T-cell (primary cell): ENCODE data around the gene GCM1. TPM values are rescaled to one million over a fixed set of nuclear protein-coding genes. Genes with fewer than 3 reads are reported as not detected.

Experiments
- ATAC-seq, 4 experiments: fragments of 200-7000 bp in 3 of 4; fragments of 150-1000 bp in 1 of 4; cut with Tn5 transposase; replicated peaks in 1 of 4; 1 replicate in 3 of 4; 2 replicates in 1 of 4; pipeline ENCODE4 v1.10.0; 2021; ENCODE audit warnings: moderate library complexity in 3 of 4, mild to moderate bottlenecking in 2 of 4, moderate number of reproducible peaks in 1 of 4
- CTCF ChIA-PET, 2 donors: fragments of 300-600 bp; sonication (Branson Sonifier 250); formaldehyde crosslinking; loops; one replicate each; lab custom pipeline; 2022; ENCODE audit warnings: antibody characterized with exemption in 2 of 2; lab: Charles Lee
- POLR2A ChIA-PET, 2 donors: fragments of 300-600 bp; sonication (Branson Sonifier 250); formaldehyde crosslinking; loops; one replicate each; lab custom pipeline; 2022; ENCODE audit warnings: antibody characterized with exemption in 2 of 2; lab: Charles Lee
- DNase-seq, 35 experiments: peaks; one replicate each; pipeline versions ENCODE4 v3.0.0 to v3.0.0-alpha.2; 2013 to 2023
- H3K27ac ChIP-seq: one replicate; pipeline ENCODE4 v1.5.1; 2013; ENCODE audit warnings: low read length
- H3K27me3 ChIP-seq, 2 experiments: replicated peaks in 1 of 2; 1 replicate in 1 of 2; 2 replicates in 1 of 2; pipeline versions ENCODE4 v1.6.1 to v1.7.0; 2013; ENCODE audit warnings: low read length in 1 of 2, mixed read lengths in 1 of 2; ENCODE audit not compliant: control insufficient read depth in 2 of 2, insufficient read depth in 2 of 2; ENCODE audit errors: extremely low read depth in 1 of 2
- H3K36me3 ChIP-seq, 2 donors: 1 replicate in 1 of 2; 2 replicates in 1 of 2; pipeline versions ENCODE4 v1.6.1 to v1.7.0; 2013; ENCODE audit warnings: low read length in 1 of 2; ENCODE audit not compliant: control insufficient read depth in 2 of 2, insufficient read depth in 1 of 2; ENCODE audit errors: extremely low read depth in 1 of 2
- H3K4me1 ChIP-seq, 2 experiments: 1 replicate in 1 of 2; 2 replicates in 1 of 2; pipeline versions ENCODE4 v1.6.1 to v1.7.0; 2013; ENCODE audit warnings: low read length in 2 of 2, mixed read lengths in 1 of 2; ENCODE audit not compliant: insufficient read depth in 2 of 2, control insufficient read depth in 1 of 2; ENCODE audit errors: extremely low read depth in 1 of 2
- H3K4me3 ChIP-seq, 2 donors: 1 replicate in 1 of 2; 2 replicates in 1 of 2; pipeline versions ENCODE4 v1.5.1 to v1.7.0; 2013; ENCODE audit warnings: mild to moderate bottlenecking in 2 of 2, low read length in 1 of 2, moderate library complexity in 1 of 2; ENCODE audit not compliant: control insufficient read depth in 1 of 2; ENCODE audit errors: extremely low read depth in 1 of 2
- H3K9me3 ChIP-seq: 2 replicates; pipeline ENCODE4 v1.7.0; 2013
- H3K27ac Mint-ChIP-seq, 2 donors: one replicate each; pipeline ENCODE4 v1.8.0; 2020 to 2021; ENCODE audit warnings: mild to moderate bottlenecking in 2 of 2, mixed read lengths in 2 of 2
- H3K27me3 Mint-ChIP-seq, 2 donors: one replicate each; pipeline ENCODE4 v1.8.0; 2021 to 2022; ENCODE audit warnings: mixed read lengths in 2 of 2
- H3K36me3 Mint-ChIP-seq: one replicate; pipeline ENCODE4 v1.8.0; 2021; ENCODE audit warnings: mixed read lengths
- H3K4me1 Mint-ChIP-seq, 3 donors: one replicate each; pipeline ENCODE4 v1.8.0; 2020 to 2022; ENCODE audit warnings: mixed read lengths in 3 of 3, mild to moderate bottlenecking in 1 of 3
- H3K4me3 Mint-ChIP-seq, 3 donors: one replicate each; pipeline ENCODE4 v1.8.0; 2020 to 2022; ENCODE audit warnings: mild to moderate bottlenecking in 3 of 3, mixed read lengths in 3 of 3, moderate library complexity in 3 of 3
- H3K9me3 Mint-ChIP-seq, 3 donors: one replicate each; pipeline ENCODE4 v1.8.0; 2020 to 2022; ENCODE audit warnings: mixed read lengths in 3 of 3
- WGBS: methylation state at CpG from one replicate; pipeline ENCODE4 v1.1.5; 2013; ENCODE audit warnings: missing lambda C conversion rate; ENCODE audit not compliant: insufficient coverage; 5-methylcytosine and 5-hydroxymethylcytosine counted together
- total RNA-seq, 35 experiments: library from RNA in 6 of 35; stranded (reverse) in 6 of 35; fragments of 120-200 nt in 1 of 35; gene quantifications; one replicate each; pipeline versions ENCODE4 v1.2.1 to v1.2.4 and lab custom pipeline; 2013 to 2026

The GCM1 gene
- total RNA-seq, 5 donors from 2014 or later (not counting 1 experiment from before 2014, with no cell fraction given): 0.12 to 0.23 TPM; not detected in 3

DNA sequence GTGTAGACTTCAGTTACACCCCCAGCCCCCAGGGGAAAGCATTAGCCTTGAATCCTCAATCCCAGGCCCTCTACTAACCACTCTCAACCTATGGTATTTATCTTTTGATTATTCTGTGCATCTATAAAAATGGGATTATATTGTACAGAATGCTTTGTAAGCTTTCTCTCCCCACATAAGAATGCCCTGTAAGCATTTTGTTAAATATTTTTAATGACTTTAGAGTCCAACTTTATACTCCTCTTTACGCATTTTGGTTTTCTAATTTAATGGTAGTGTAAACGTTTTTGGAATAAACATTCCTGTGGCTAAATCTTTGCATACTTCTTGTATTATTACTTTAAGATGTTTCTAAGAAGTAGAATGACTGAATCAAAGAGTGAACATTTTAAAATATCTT lies 48.1 kb downstream of the GCM1 start:
- Histone ChIP-seq H3K27ac (no peak overlapping the region), H3K36me3 (peaks cover 6 to 54% of the 10 kb centered on the region in 2 donors), H3K9me3 (no peaks in the 10 kb centered on the region), H3K4me1 (no peaks in the 10 kb centered on the region), H3K27me3 (no peaks in the 10 kb centered on the region), H3K4me3 (no peak overlapping the region)
- Mint-ChIP-seq H3K4me3 (no peak overlapping the region), H3K4me1 (no peaks in the 10 kb centered on the region), H3K9me3 (no peaks in the 10 kb centered on the region), H3K27ac (no peak overlapping the region), H3K36me3 (peaks cover 34% of the 10 kb centered on the region), H3K27me3 (no peaks in the 10 kb centered on the region)
- ChIA-PET POLR2A (no interaction called here), CTCF (no interaction called here)
- no CpG with 5 or more reads among the region's 2 CpGs for WGBS
- no peak for DNase-seq
- no peak for ATAC-seq

DNA sequence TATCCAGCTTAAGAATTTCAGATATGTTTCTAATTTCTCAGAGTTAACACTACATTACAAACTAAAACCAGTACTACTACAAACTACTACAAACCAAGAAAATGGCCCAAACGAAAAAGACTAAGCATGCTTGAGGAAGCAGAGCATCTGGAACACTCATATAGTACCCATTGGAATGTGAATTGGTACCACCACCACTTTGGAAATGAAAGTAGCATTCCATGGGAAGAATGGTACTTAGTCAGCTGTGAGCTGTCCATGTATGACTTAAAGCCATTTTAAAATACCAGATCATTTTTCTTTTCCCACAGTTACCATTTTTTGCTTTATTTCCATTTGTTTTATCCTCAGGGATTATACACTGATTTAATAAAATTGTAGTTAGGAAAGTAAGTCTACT lies 52.9 kb downstream of the GCM1 start:
- peaks cover 6 to 85% of the 10 kb centered on the region in 2 donors for H3K36me3 ChIP-seq
- no peaks in the 10 kb centered on the region for H3K4me1 Mint-ChIP-seq
- peaks cover 58% of the 10 kb centered on the region for H3K36me3 Mint-ChIP-seq
- H3K27me3 ChIP-seq: no peaks in the 10 kb centered on the region
- H3K9me3 Mint-ChIP-seq: no peaks in the 10 kb centered on the region
- ATAC-seq: no peak
- no peak overlapping the region for H3K4me3 Mint-ChIP-seq
- no peaks in the 10 kb centered on the region for H3K4me1 ChIP-seq
- no peak overlapping the region for H3K4me3 ChIP-seq
- no peak for DNase-seq
- no CpG with 5 or more reads among the region's 1 CpG for WGBS
- CTCF ChIA-PET: no interaction called here
- H3K27ac Mint-ChIP-seq: no peak overlapping the region
- POLR2A ChIA-PET: no interaction called here
- H3K27me3 Mint-ChIP-seq: no peaks in the 10 kb centered on the region
- H3K9me3 ChIP-seq: no peaks in the 10 kb centered on the region
- no peak overlapping the region for H3K27ac ChIP-seq

DNA sequence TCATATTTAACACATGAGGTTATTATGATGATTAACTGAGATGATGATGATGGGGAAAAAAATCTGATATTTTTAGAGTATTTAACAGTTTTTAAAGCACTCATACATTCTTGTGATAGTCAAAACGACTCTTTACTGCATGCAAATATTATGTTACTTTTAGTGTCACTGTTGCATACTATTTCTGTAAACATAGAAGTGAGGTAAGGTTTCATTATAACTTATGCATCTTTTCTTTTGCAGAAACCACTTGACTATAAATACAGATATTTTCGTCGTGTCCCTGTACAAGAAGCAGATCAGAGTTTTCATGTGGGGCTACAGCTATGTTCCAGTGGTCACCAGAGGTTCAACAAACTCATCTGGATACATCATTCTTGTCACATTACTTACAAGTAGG lies 53.4 kb downstream of the GCM1 start:
- Mint-ChIP-seq H3K9me3 (no peaks in the 10 kb centered on the region), H3K27me3 (no peaks in the 10 kb centered on the region), H3K4me3 (no peak overlapping the region), H3K4me1 (no peaks in the 10 kb centered on the region), H3K36me3 (peaks cover 56% of the 10 kb centered on the region), H3K27ac (no peak overlapping the region)
- Histone ChIP-seq H3K9me3 (no peaks in the 10 kb centered on the region), H3K27ac (no peak overlapping the region), H3K36me3 (peaks cover 6 to 88% of the 10 kb centered on the region in 2 donors), H3K27me3 (no peaks in the 10 kb centered on the region), H3K4me3 (no peak overlapping the region), H3K4me1 (no peaks in the 10 kb centered on the region)
- no peak for ATAC-seq
- CTCF ChIA-PET: no interaction called here
- POLR2A ChIA-PET: no interaction called here
- WGBS: no CpG with 5 or more reads among the region's 3 CpGs
- no peak for DNase-seq

DNA sequence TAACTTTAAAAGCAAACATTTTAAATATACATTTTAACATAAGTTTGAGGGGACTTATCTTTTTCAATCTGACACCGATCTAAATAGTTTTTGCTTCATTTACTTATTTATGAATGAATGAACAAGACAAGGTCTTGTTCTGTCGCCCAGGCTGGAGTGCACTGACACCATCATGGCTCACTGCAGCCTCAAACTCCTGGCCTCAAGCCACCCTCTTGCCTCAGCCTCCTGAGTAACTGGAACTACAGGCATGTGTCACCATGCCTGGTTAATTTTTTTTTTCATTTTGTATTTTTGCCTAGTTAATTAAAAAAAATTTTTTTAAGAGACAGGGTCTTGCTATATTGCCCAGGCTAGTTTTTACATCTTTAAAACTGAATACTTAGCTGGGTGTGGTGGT lies 58.1 kb downstream of the GCM1 start:
- ChIA-PET CTCF (no interaction called here), POLR2A (interaction anchor here in 1 of 2 donors (1.1 kb wide), 1 partner anchor 11 kb away, joined by 3 read pairs; no protein-coding TSS in a partner anchor)
- no peak overlapping the region for H3K27ac Mint-ChIP-seq
- no peaks in the 10 kb centered on the region for H3K4me1 Mint-ChIP-seq
- no peaks in the 10 kb centered on the region for H3K4me1 ChIP-seq
- no peak overlapping the region for H3K27ac ChIP-seq
- H3K36me3 Mint-ChIP-seq: peaks cover 44% of the 10 kb centered on the region
- no peaks in the 10 kb centered on the region for H3K27me3 Mint-ChIP-seq
- no peaks in the 10 kb centered on the region for H3K27me3 ChIP-seq
- no CpG with 5 or more reads among the region's 2 CpGs for WGBS
- DNase-seq (no peak), ATAC-seq (no peak)
- peaks cover 0 to 74% of the 10 kb centered on the region in 2 donors for H3K36me3 ChIP-seq
- no peak overlapping the region for H3K4me3 ChIP-seq
- no peak overlapping the region for H3K4me3 Mint-ChIP-seq
- no peaks in the 10 kb centered on the region for H3K9me3 ChIP-seq
- H3K9me3 Mint-ChIP-seq: no peaks in the 10 kb centered on the region

DNA sequence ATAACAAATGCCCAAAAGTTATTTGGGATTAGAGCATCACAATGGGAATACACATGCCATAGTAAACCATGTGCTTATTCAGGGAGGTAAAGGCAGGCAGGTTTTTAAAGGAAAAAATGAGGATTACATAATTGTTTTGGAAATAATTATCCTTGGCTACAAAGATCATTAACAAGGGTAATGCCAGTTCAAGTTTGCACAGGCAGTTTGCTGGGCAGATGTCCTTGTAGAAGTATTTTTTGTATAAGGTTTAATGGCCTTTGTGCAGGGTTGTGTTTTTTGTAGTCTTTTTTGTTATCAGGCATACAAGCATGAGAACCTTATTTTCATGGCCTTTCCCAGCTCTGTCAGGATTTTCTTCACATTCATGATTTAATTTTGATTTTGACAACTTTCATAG lies 58.7 kb downstream of the GCM1 start:
- H3K36me3 Mint-ChIP-seq: peaks cover 38% of the 10 kb centered on the region
- ATAC-seq (no peak), DNase-seq (no peak)
- H3K4me3 Mint-ChIP-seq: no peak overlapping the region
- no peaks in the 10 kb centered on the region for H3K27me3 Mint-ChIP-seq
- no peaks in the 10 kb centered on the region for H3K4me1 ChIP-seq
- no peaks in the 10 kb centered on the region for H3K9me3 ChIP-seq
- no peaks in the 10 kb centered on the region for H3K4me1 Mint-ChIP-seq
- H3K9me3 Mint-ChIP-seq: no peaks in the 10 kb centered on the region
- ChIA-PET POLR2A (no interaction called here), CTCF (no interaction called here)
- H3K27ac ChIP-seq: no peak overlapping the region
- H3K27me3 ChIP-seq: no peaks in the 10 kb centered on the region
- H3K4me3 ChIP-seq: no peak overlapping the region
- H3K36me3 ChIP-seq: peaks cover 0 to 69% of the 10 kb centered on the region in 2 donors
- no peak overlapping the region for H3K27ac Mint-ChIP-seq

DNA sequence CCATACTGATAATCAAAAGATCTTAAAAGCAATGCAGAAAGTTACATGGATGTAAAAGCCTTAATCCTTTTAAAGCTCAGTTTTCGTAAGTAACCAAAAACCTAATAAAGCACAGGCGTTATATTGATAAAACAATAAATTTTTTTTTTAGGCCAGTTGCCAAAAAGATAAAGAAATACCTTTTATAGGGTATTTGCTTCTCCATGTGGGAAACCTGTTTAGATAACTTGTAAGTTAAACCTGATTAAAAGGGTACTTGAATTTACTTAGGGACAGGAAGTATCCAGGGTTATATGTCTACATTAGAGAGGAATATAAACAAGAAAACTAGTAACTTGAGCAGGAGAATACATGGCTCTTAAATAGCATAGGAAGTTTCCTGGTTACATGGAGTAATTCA lies 62.3 kb downstream of the GCM1 start:
- CTCF ChIA-PET: no interaction called here

DNA sequence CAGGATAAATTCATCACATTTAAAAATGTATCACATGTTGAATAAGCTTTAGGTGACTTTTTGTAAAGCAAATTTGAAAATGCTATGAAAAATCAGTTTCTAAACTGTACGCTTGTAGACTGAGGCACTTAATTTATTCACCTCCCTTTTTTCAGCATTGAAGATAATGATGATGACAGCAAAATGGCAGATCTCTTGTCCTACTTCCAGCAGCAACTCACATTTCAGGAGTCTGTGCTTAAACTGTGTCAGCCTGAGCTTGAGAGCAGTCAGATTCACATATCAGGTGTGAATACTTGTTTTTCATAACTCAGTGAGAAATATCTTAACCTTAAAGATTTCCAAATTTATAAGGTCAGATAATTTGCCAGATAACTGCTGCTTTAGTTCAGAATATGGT lies 67.8 kb downstream of the GCM1 start:
- H3K36me3 ChIP-seq: peaks cover 5 to 58% of the 10 kb centered on the region in 2 donors
- Mint-ChIP-seq H3K36me3 (peaks cover 46% of the 10 kb centered on the region), H3K4me3 (no peak overlapping the region), H3K4me1 (no peaks in the 10 kb centered on the region), H3K9me3 (no peaks in the 10 kb centered on the region), H3K27ac (no peak overlapping the region), H3K27me3 (no peaks in the 10 kb centered on the region)
- ChIA-PET POLR2A (interaction anchor here in 1 of 2 donors (0.9 kb wide), 1 partner anchor 14 kb away, joined by 3 read pairs; no protein-coding TSS in a partner anchor), CTCF (interaction anchor here (0.5 to 1.0 kb wide), 3 partner anchors 17 to 114 kb away, joined by 3 to 4 read pairs (median 3); no protein-coding TSS in a partner anchor)
- no peak overlapping the region for H3K4me3 ChIP-seq
- H3K4me1 ChIP-seq: no peaks in the 10 kb centered on the region
- H3K9me3 ChIP-seq: no peaks in the 10 kb centered on the region
- no CpG with 5 or more reads among the region's 1 CpG for WGBS
- H3K27ac ChIP-seq: no peak overlapping the region
- H3K27me3 ChIP-seq: no peaks in the 10 kb centered on the region
- no peak for ATAC-seq
- no peak for DNase-seq

More for the DNA sequence above, 62.3 kb downstream of the GCM1 start:
- Histone ChIP-seq H3K27ac (no peak overlapping the region), H3K4me1 (no peaks in the 10 kb centered on the region), H3K9me3 (no peaks in the 10 kb centered on the region), H3K27me3 (no peaks in the 10 kb centered on the region), H3K4me3 (no peak overlapping the region), H3K36me3 (peaks cover 0 to 63% of the 10 kb centered on the region in 2 donors)
- POLR2A ChIA-PET: interaction anchor here in 1 of 2 donors (0.7 kb wide), 1 partner anchor 18 kb away, joined by 3 read pairs; no protein-coding TSS in a partner anchor
- Mint-ChIP-seq H3K27ac (no peak overlapping the region), H3K27me3 (no peaks in the 10 kb centered on the region), H3K9me3 (no peaks in the 10 kb centered on the region), H3K36me3 (peaks cover 39% of the 10 kb centered on the region), H3K4me3 (no peak overlapping the region), H3K4me1 (no peaks in the 10 kb centered on the region)
- no CpG with 5 or more reads among the region's 2 CpGs for WGBS
- DNase-seq: no peak
- ATAC-seq: no peak
